HUES48 (cell line): ENCODE results near the gene RPS19BP1.

Experiments
- H3K27ac ChIP-seq: one replicate; pipeline ENCODE4 v1.7.0; 2013; ENCODE audit warnings: low read depth, low read length, inconsistent platforms
- H3K27me3 ChIP-seq: 2 replicates; pipeline ENCODE4 v1.6.1; 2013; ENCODE audit warnings: mild to moderate bottlenecking, low read length; ENCODE audit not compliant: control insufficient read depth, insufficient read depth
- H3K36me3 ChIP-seq: 2 replicates; pipeline ENCODE4 v1.6.1; 2013; ENCODE audit warnings: low read length; ENCODE audit not compliant: control insufficient read depth, insufficient read depth
- H3K4me1 ChIP-seq: 2 replicates; pipeline ENCODE4 v1.6.1; 2013; ENCODE audit warnings: mild to moderate bottlenecking, low read length; ENCODE audit not compliant: control insufficient read depth, insufficient read depth
- H3K4me3 ChIP-seq: 2 replicates; pipeline ENCODE4 v1.5.1; 2013; ENCODE audit warnings: mild to moderate bottlenecking, low read depth, low read length
- H3K9ac ChIP-seq: 2 replicates; pipeline ENCODE4 v1.6.1; 2013; ENCODE audit warnings: mild to moderate bottlenecking, low read depth, low read length, moderate library complexity
- H3K9me3 ChIP-seq: 2 replicates; pipeline ENCODE4 v1.6.1; 2013; ENCODE audit warnings: low read length; ENCODE audit not compliant: control insufficient read depth, insufficient read depth

RPS19BP1 gene

GRCh38 chr22:39535831-39536449, 3.4 kb upstream of the RPS19BP1 start:
- H3K9ac ChIP-seq: no peak overlapping the region
- no peak overlapping the region for H3K4me3 ChIP-seq
- peaks cover 42% of the 10 kb centered on the region for H3K4me1 ChIP-seq
- H3K27ac ChIP-seq: no peak overlapping the region
- no peaks in the 10 kb centered on the region for H3K27me3 ChIP-seq
- H3K36me3 ChIP-seq: 0 out of 2 replicates have a peak, but pooled peaks cover under 1% of the 10 kb centered on the region
- H3K9me3 ChIP-seq: no peaks in the 10 kb centered on the region

GRCh38 chr22:39535357-39535725, 2.8 kb upstream of the RPS19BP1 start:
- H3K9ac ChIP-seq: no peak overlapping the region
- no peak overlapping the region for H3K4me3 ChIP-seq
- H3K27me3 ChIP-seq: no peaks in the 10 kb centered on the region
- no peaks in the 10 kb centered on the region for H3K9me3 ChIP-seq
- H3K4me1 ChIP-seq: peaks cover 44% of the 10 kb centered on the region
- H3K36me3 ChIP-seq: peaks cover 4% of the 10 kb centered on the region; the same call in 1 of the 2 replicates
- no peak overlapping the region for H3K27ac ChIP-seq

- Histone ChIP-seq H3K9me3 (no peaks in the 10 kb centered on the region), H3K4me3 (peak overlapping the region; percentile 38), H3K27ac (peak overlapping the region; percentile 27), H3K9ac (no peak overlapping the region), H3K36me3 (peaks cover 10% of the 10 kb centered on the region), H3K27me3 (no peaks in the 10 kb centered on the region), H3K4me1 (peaks cover 44% of the 10 kb centered on the region)
Measured at GRCh38 chr22:39534591-39535356, 2.2 kb upstream of the RPS19BP1 start.

- peaks cover 14% of the 10 kb centered on the region for H3K36me3 ChIP-seq
- no peaks in the 10 kb centered on the region for H3K9me3 ChIP-seq
- H3K9ac ChIP-seq: no peak overlapping the region
- H3K4me1 ChIP-seq: peaks cover 44% of the 10 kb centered on the region
- H3K4me3 ChIP-seq: no peak overlapping the region
- peak overlapping the region; percentile 35 for H3K27ac ChIP-seq
- H3K27me3 ChIP-seq: no peaks in the 10 kb centered on the region
Measured at GRCh38 chr22:39534092-39534506, 1.6 kb upstream of the RPS19BP1 start.

GRCh38 chr22:39530692-39531331, 1.7 kb downstream of the RPS19BP1 start:
- Histone ChIP-seq H3K9me3 (no peaks in the 10 kb centered on the region), H3K36me3 (peaks cover 21% of the 10 kb centered on the region), H3K4me3 (no peak overlapping the region), H3K9ac (no peak overlapping the region), H3K27me3 (no peaks in the 10 kb centered on the region), H3K27ac (no peak overlapping the region), H3K4me1 (peaks cover 39% of the 10 kb centered on the region)

- H3K27ac ChIP-seq: no peak overlapping the region
- no peaks in the 10 kb centered on the region for H3K9me3 ChIP-seq
- no peaks in the 10 kb centered on the region for H3K27me3 ChIP-seq
- H3K4me1 ChIP-seq: peaks cover 32% of the 10 kb centered on the region
- H3K9ac ChIP-seq: no peak overlapping the region
- no peak overlapping the region for H3K4me3 ChIP-seq
- peaks cover 24% of the 10 kb centered on the region for H3K36me3 ChIP-seq
Measured at GRCh38 chr22:39530116-39530515, 2.4 kb downstream of the RPS19BP1 start.

- Histone ChIP-seq H3K4me3 (no peak overlapping the region), H3K9me3 (no peaks in the 10 kb centered on the region), H3K4me1 (peaks cover 28% of the 10 kb centered on the region)
Measured at GRCh38 chr22:39529487-39529851, 3.1 kb downstream of the RPS19BP1 start.

GRCh38 chr22:39528681-39529486, 3.7 kb downstream of the RPS19BP1 start:
- H3K27ac ChIP-seq: no peak overlapping the region
- peaks cover 36% of the 10 kb centered on the region for H3K36me3 ChIP-seq
- H3K9ac ChIP-seq: no peak overlapping the region
- no peaks in the 10 kb centered on the region for H3K9me3 ChIP-seq
- H3K4me3 ChIP-seq: no peak overlapping the region
- H3K27me3 ChIP-seq: no peaks in the 10 kb centered on the region
- peaks cover 22% of the 10 kb centered on the region for H3K4me1 ChIP-seq

More at GRCh38 chr22:39529487-39529851, 3.1 kb downstream of the RPS19BP1 start:
- Histone ChIP-seq H3K9ac (no peak overlapping the region), H3K27ac (no peak overlapping the region), H3K36me3 (peaks cover 31% of the 10 kb centered on the region), H3K27me3 (no peaks in the 10 kb centered on the region)

GRCh38 chr22:39528080-39528661, 4.4 kb downstream of the RPS19BP1 start:
- Histone ChIP-seq H3K9me3 (no peaks in the 10 kb centered on the region), H3K9ac (no peak overlapping the region), H3K4me3 (no peak overlapping the region), H3K4me1 (peaks cover 17% of the 10 kb centered on the region), H3K36me3 (peaks cover 41% of the 10 kb centered on the region), H3K27me3 (no peaks in the 10 kb centered on the region), H3K27ac (no peak overlapping the region)

- Histone ChIP-seq H3K9me3 (no peaks in the 10 kb centered on the region), H3K4me3 (no peak overlapping the region), H3K27ac (no peak overlapping the region), H3K4me1 (peaks cover 14% of the 10 kb centered on the region), H3K36me3 (peaks cover 48% of the 10 kb centered on the region), H3K9ac (no peak overlapping the region), H3K27me3 (no peaks in the 10 kb centered on the region)
Measured at GRCh38 chr22:39527481-39527961, 5.0 kb downstream of the RPS19BP1 start.
